GM21717 (cell line): ENCODE data around the gene NUTF2.

Experiments used
- ATAC-seq: cut with Tn5 transposase; IDR thresholded peaks from one replicate; pipeline ENCODE4 v1.9.1; 2021; ENCODE audit warnings: mild to moderate bottlenecking, moderate library complexity; ENCODE audit not compliant: unreplicated experiment

The NUTF2 gene

GRCh38 chr16:67915831-67916723, 69.3 kb downstream of the NUTF2 start:
- ATAC-seq: no peak

GRCh38 chr16:67917140-67917851, 70.6 kb downstream of the NUTF2 start:
- no peak for ATAC-seq

- no peak for ATAC-seq
Measured at GRCh38 chr16:67917852-67918236, 71.1 kb downstream of the NUTF2 start.

GRCh38 chr16:67919622-67920221, 73.0 kb downstream of the NUTF2 start:
- ATAC-seq: no peak
